ENCODE data around the gene PGM5. TPM values are rescaled to one million over a fixed set of nuclear protein-coding genes. Genes with fewer than 3 reads are reported as not detected.
"Not testable (repeated sequence)": the region's sequence is repeated elsewhere in the genome, so short reads cannot be mapped to it uniquely, and the experiment has no call there.

Gene PGM5
- total RNA-seq, 1 experiment from 2014 or later = not detected

GRCh38 chr9:68342265-68343025 lies 14.0 kb upstream of the PGM5 start:
- peaks cover 54% of the 10 kb centered on the region for H3K27me3 Mint-ChIP-seq (ENCODE audit: low read depth)

GRCh38 chr9:68343242-68343641 lies 13.2 kb upstream of the PGM5 start:
- H2BK20ac ChIP-seq (ENCODE audit: low read depth, low read length, poor library complexity, severe bottlenecking); H3K4ac ChIP-seq (ENCODE audit: low read depth, low read length); H2BK15ac ChIP-seq (ENCODE audit: low read depth, low read length); H3K4me3 Mint-ChIP-seq; H3K9me3 ChIP-seq (ENCODE audit: control insufficient read depth, low read depth, low read length); H2BK12ac ChIP-seq (ENCODE audit: insufficient read length, low read depth, low read length); H2AK5ac ChIP-seq (ENCODE audit: insufficient read length, low read length); H3K9me3 Mint-ChIP-seq; H3K23ac ChIP-seq (ENCODE audit: insufficient read length, low read depth, low read length); H3K23me2 ChIP-seq (ENCODE audit: insufficient read length, low read depth, low read length, poor library complexity, severe bottlenecking); H3K14ac ChIP-seq (ENCODE audit: insufficient read depth, low read length); H2AFZ ChIP-seq (ENCODE audit: low read length); H2BK5ac ChIP-seq (ENCODE audit: insufficient read length, low read length); H3K27ac Mint-ChIP-seq; H3K79me2 ChIP-seq (ENCODE audit: insufficient read depth, low read length); H4K91ac ChIP-seq (ENCODE audit: insufficient read length, low read depth, low read length); H4K8ac ChIP-seq (replicated peaks; ENCODE audit: insufficient read length, low read depth, low read length); DNase-seq; H3T11ph ChIP-seq (ENCODE audit: low read length); H3K27ac ChIP-seq (ENCODE audit: insufficient read length, low read depth, low read length); H4K5ac ChIP-seq (ENCODE audit: insufficient read length, low read depth, low read length); H3K9ac ChIP-seq (ENCODE audit: extremely low read depth, insufficient read length, low read length); H3K4me2 ChIP-seq (ENCODE audit: insufficient read depth, insufficient read length, low read length); H3K4me1 ChIP-seq (ENCODE audit: insufficient read depth, low read length); H4K20me1 ChIP-seq (ENCODE audit: control insufficient read depth, insufficient read depth, insufficient read length); H3K79me1 ChIP-seq (ENCODE audit: insufficient read depth, low read depth, low read length, poor library complexity, severe bottlenecking); H3K56ac ChIP-seq (ENCODE audit: insufficient read length, low read depth, low read length); H3K36me3 Mint-ChIP-seq (ENCODE audit: insufficient read depth in 1 of 3, low read depth in 3 of 3); H3K4me1 Mint-ChIP-seq; H3K27me3 ChIP-seq (ENCODE audit: insufficient read depth, low read length); H2BK120ac ChIP-seq (ENCODE audit: low read depth, low read length, poor library complexity, severe bottlenecking); H3K18ac ChIP-seq (ENCODE audit: insufficient read length, low read depth, low read length): not testable (repeated sequence)
- peaks cover 55% of the 10 kb centered on the region for H3K27me3 Mint-ChIP-seq (ENCODE audit: low read depth)
- no CpG with 5 or more reads among the region's 4 CpGs for WGBS (ENCODE audit: extremely low coverage, insufficient read length, low lambda C conversion rate)

More at GRCh38 chr9:68342265-68343025, 14.0 kb upstream of the PGM5 start:
- not testable (repeated sequence) for H4K8ac ChIP-seq (replicated peaks; ENCODE audit: insufficient read length, low read depth, low read length); H4K91ac ChIP-seq (ENCODE audit: insufficient read length, low read depth, low read length); H3K27me3 ChIP-seq (ENCODE audit: insufficient read depth, low read length); H2BK20ac ChIP-seq (ENCODE audit: low read depth, low read length, poor library complexity, severe bottlenecking); H3K14ac ChIP-seq (ENCODE audit: insufficient read depth, low read length); H4K5ac ChIP-seq (ENCODE audit: insufficient read length, low read depth, low read length); H3K4ac ChIP-seq (ENCODE audit: low read depth, low read length); H4K20me1 ChIP-seq (ENCODE audit: control insufficient read depth, insufficient read depth, insufficient read length); H3K9ac ChIP-seq (ENCODE audit: extremely low read depth, insufficient read length, low read length); H3T11ph ChIP-seq (ENCODE audit: low read length); H3K9me3 Mint-ChIP-seq; H3K79me1 ChIP-seq (ENCODE audit: insufficient read depth, low read depth, low read length, poor library complexity, severe bottlenecking); H3K18ac ChIP-seq (ENCODE audit: insufficient read length, low read depth, low read length); H3K4me1 Mint-ChIP-seq; H3K9me3 ChIP-seq (ENCODE audit: control insufficient read depth, low read depth, low read length); H3K27ac Mint-ChIP-seq; H2BK5ac ChIP-seq (ENCODE audit: insufficient read length, low read length); H3K36me3 Mint-ChIP-seq (ENCODE audit: insufficient read depth in 1 of 3, low read depth in 3 of 3); H3K4me2 ChIP-seq (ENCODE audit: insufficient read depth, insufficient read length, low read length); H3K56ac ChIP-seq (ENCODE audit: insufficient read length, low read depth, low read length); H3K23ac ChIP-seq (ENCODE audit: insufficient read length, low read depth, low read length); H2BK120ac ChIP-seq (ENCODE audit: low read depth, low read length, poor library complexity, severe bottlenecking); H3K23me2 ChIP-seq (ENCODE audit: insufficient read length, low read depth, low read length, poor library complexity, severe bottlenecking); H3K4me1 ChIP-seq (ENCODE audit: insufficient read depth, low read length); H3K27ac ChIP-seq (ENCODE audit: insufficient read length, low read depth, low read length); H2BK12ac ChIP-seq (ENCODE audit: insufficient read length, low read depth, low read length); H2AFZ ChIP-seq (ENCODE audit: low read length); H2AK5ac ChIP-seq (ENCODE audit: insufficient read length, low read length); DNase-seq; H2BK15ac ChIP-seq (ENCODE audit: low read depth, low read length); H3K79me2 ChIP-seq (ENCODE audit: insufficient read depth, low read length); H3K4me3 Mint-ChIP-seq
- TF ChIP-seq, protein P1, sequence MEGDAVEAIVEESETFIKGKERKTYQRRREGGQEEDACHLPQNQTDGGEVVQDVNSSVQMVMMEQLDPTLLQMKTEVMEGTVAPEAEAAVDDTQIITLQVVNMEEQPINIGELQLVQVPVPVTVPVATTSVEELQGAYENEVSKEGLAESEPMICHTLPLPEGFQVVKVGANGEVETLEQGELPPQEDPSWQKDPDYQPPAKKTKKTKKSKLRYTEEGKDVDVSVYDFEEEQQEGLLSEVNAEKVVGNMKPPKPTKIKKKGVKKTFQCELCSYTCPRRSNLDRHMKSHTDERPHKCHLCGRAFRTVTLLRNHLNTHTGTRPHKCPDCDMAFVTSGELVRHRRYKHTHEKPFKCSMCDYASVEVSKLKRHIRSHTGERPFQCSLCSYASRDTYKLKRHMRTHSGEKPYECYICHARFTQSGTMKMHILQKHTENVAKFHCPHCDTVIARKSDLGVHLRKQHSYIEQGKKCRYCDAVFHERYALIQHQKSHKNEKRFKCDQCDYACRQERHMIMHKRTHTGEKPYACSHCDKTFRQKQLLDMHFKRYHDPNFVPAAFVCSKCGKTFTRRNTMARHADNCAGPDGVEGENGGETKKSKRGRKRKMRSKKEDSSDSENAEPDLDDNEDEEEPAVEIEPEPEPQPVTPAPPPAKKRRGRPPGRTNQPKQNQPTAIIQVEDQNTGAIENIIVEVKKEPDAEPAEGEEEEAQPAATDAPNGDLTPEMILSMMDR (conservative IDR thresholded peaks at IDR 0.05) = peak; percentile 38
- no CpG with 5 or more reads among the region's 10 CpGs for WGBS (ENCODE audit: extremely low coverage, insufficient read length, low lambda C conversion rate)
